Measurements from ENCODE around the gene ZMYND11. TPM values are rescaled to one million over a fixed set of nuclear protein-coding genes. Genes with fewer than 3 reads are reported as not detected.

The ZMYND11 gene
- total RNA-seq, 3 donors from 2014 or later (not counting 1 experiment from before 2014, with no cell fraction given), result 50.6 to 63.9 (median 52.6) TPM

DNA sequence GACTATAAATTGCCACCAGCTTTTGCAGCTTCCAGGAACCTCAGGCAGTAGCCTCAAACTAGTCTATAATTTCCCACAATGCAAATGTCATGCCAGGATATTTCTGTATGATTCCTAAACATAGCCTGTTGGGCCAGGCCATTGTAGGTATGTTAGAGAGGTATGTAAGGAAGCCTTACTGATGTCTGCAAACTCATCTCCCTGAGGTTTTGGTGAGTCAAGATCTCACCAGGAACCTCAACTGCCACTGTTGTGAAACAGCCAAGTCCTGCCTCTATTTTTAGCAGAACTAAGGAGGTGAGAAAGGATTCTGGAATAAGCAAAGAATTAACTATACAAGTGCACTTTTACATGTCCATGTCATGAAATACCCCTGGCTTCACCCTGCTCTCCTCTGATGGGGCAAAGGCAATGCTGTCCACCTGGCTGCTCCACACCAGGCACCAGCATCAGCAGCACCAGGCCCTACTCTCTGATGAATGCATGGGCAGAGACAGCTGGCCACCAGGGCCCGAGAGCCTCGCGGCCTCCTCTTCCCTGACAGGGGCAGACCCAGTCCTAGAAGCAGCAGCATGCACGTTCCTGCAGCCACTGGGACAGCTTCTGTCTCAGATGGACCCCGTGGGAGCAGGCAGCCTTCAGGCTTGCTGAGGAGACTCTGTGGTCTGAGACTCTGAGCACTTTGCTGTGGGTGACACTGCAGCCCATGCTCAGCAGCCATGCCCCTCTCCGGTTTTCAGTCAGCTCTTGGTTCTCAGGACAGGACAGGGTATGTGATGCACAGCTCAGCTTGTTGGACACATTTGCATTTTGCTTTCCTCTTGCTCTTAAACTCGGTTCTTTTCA, 147.3 kb downstream of the ZMYND11 start:
- Histone ChIP-seq H3K36me3 (ENCODE audit: control insufficient read depth, insufficient read depth, low read length) (no peaks in the 10 kb centered on the region), H3K9me3 (ENCODE audit: control insufficient read depth, insufficient read depth, low read length) (no peaks in the 10 kb centered on the region), H3K4me3 (ENCODE audit: low read length) (no peak overlapping the region), H3K27me3 (ENCODE audit: control insufficient read depth, insufficient read depth, low read length) (no peaks in the 10 kb centered on the region), H3K4me1 (ENCODE audit: control insufficient read depth, insufficient read depth, low read length) (no peaks in the 10 kb centered on the region), H3K27ac (ENCODE audit: low read length) (no peak overlapping the region)
- DNase-seq (no peak), ATAC-seq (no peak)
- Mint-ChIP-seq H3K36me3 (no peaks in the 10 kb centered on the region), H3K27ac (no peak overlapping the region), H3K9me3 (no peaks in the 10 kb centered on the region), H3K27me3 (ENCODE audit: low read depth in 2 of 2) (peaks cover 0 to 3% of the 10 kb centered on the region in 2 donors), H3K4me3 (no peak overlapping the region), H3K4me1 (peaks cover 0 to 5% of the 10 kb centered on the region in 2 donors)
- TF ChIP-seq, protein P1, sequence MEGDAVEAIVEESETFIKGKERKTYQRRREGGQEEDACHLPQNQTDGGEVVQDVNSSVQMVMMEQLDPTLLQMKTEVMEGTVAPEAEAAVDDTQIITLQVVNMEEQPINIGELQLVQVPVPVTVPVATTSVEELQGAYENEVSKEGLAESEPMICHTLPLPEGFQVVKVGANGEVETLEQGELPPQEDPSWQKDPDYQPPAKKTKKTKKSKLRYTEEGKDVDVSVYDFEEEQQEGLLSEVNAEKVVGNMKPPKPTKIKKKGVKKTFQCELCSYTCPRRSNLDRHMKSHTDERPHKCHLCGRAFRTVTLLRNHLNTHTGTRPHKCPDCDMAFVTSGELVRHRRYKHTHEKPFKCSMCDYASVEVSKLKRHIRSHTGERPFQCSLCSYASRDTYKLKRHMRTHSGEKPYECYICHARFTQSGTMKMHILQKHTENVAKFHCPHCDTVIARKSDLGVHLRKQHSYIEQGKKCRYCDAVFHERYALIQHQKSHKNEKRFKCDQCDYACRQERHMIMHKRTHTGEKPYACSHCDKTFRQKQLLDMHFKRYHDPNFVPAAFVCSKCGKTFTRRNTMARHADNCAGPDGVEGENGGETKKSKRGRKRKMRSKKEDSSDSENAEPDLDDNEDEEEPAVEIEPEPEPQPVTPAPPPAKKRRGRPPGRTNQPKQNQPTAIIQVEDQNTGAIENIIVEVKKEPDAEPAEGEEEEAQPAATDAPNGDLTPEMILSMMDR (IDR thresholded peaks at IDR 0.05), result no peak
- 67% methylated on average over 7 of the region's 7 CpGs for WGBS (ENCODE audit: insufficient coverage)
- intact Hi-C loops (cut with micrococcal nuclease), result no loop called here

DNA sequence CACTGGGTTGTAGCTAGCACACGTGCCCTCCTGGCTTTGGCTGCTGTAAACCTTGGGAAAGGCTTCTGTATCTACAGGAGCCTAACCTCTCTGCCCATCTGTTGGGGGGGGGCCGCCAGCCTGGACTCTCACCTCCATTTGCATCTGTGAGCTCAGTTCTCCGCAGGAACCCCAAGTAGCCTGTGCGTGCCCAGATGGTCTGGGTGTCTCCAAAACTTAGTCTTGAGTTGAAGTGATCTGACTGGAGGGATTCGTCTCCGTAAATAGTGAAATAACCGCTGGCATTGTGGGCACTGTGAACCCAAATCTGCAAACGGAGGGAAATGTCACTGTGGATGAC, 147.9 kb downstream of the ZMYND11 start:
- TF ChIP-seq, protein P1 (IDR thresholded peaks at IDR 0.05), result no peak
- 88% methylated on average over 8 of the region's 8 CpGs for WGBS (ENCODE audit: insufficient coverage)
- H3K27me3 Mint-ChIP-seq (ENCODE audit: low read depth in 2 of 2), result no peaks in the 10 kb centered on the region
- intact Hi-C loops (cut with micrococcal nuclease), result no loop called here
- H3K27ac Mint-ChIP-seq, result no peak overlapping the region
- H3K27ac ChIP-seq (ENCODE audit: low read length), result no peak overlapping the region
- H3K4me3 ChIP-seq (ENCODE audit: low read length), result no peak overlapping the region
- H3K4me3 Mint-ChIP-seq, result no peak overlapping the region
- no peak for DNase-seq
- ATAC-seq, result no peak
- H3K9me3 ChIP-seq (ENCODE audit: control insufficient read depth, insufficient read depth, low read length), result no peaks in the 10 kb centered on the region
- peaks cover 0 to 5% of the 10 kb centered on the region in 2 donors for H3K4me1 Mint-ChIP-seq
- no peaks in the 10 kb centered on the region for H3K36me3 ChIP-seq (ENCODE audit: control insufficient read depth, insufficient read depth, low read length)
- H3K9me3 Mint-ChIP-seq, result no peaks in the 10 kb centered on the region
- H3K27me3 ChIP-seq (ENCODE audit: control insufficient read depth, insufficient read depth, low read length), result no peaks in the 10 kb centered on the region
- no peaks in the 10 kb centered on the region for H3K4me1 ChIP-seq (ENCODE audit: control insufficient read depth, insufficient read depth, low read length)
- H3K36me3 Mint-ChIP-seq, result no peaks in the 10 kb centered on the region

DNA sequence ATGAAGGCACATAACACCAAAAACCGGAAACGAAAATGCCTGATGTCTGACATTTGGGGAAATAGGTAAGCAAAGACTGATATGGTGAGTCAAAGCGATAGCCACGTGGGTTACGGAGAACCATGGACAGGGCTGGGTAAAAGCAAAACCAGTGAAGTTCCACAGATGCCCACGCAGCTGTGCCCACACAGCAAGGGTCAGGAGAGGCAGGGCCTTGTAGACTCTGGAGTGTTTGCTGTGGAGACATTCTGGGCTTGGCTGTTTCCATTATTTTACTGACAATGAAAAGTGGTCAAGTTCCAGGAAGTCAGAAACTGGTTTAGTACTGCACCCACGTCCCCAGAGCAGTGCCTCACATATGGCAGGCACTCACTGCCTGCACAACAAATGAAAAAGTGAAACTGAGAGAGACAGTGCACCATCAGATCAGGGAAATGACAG, 148.7 kb downstream of the ZMYND11 start:
- Mint-ChIP-seq H3K27ac (no peak overlapping the region), H3K4me1 (peaks cover 0 to 5% of the 10 kb centered on the region in 2 donors), H3K9me3 (no peaks in the 10 kb centered on the region), H3K4me3 (no peak overlapping the region), H3K36me3 (no peaks in the 10 kb centered on the region), H3K27me3 (ENCODE audit: low read depth in 2 of 2) (no peaks in the 10 kb centered on the region)
- DNase-seq, result peak in 1 of 2 donors; percentile 24
- Histone ChIP-seq H3K36me3 (ENCODE audit: control insufficient read depth, insufficient read depth, low read length) (no peaks in the 10 kb centered on the region), H3K27ac (ENCODE audit: low read length) (no peak overlapping the region), H3K27me3 (ENCODE audit: control insufficient read depth, insufficient read depth, low read length) (no peaks in the 10 kb centered on the region), H3K4me3 (ENCODE audit: low read length) (no peak overlapping the region), H3K9me3 (ENCODE audit: control insufficient read depth, insufficient read depth, low read length) (no peaks in the 10 kb centered on the region), H3K4me1 (ENCODE audit: control insufficient read depth, insufficient read depth, low read length) (no peaks in the 10 kb centered on the region)
- peak in 1 of 3 donors; percentile 44 for ATAC-seq
- TF ChIP-seq, protein P1 (IDR thresholded peaks at IDR 0.05), result no peak
- 73% methylated on average over 7 of the region's 7 CpGs for WGBS (ENCODE audit: insufficient coverage)
- intact Hi-C loops (cut with micrococcal nuclease), result no loop called here
